GM19463 (cell line): ENCODE measurements around the gene CCDC117.
"Not testable (repeated sequence)": the region's sequence is repeated elsewhere in the genome, so short reads cannot be mapped to it uniquely, and the experiment has no call there.

ENCODE experiments used
- ATAC-seq: cut with Tn5 transposase; IDR thresholded peaks from one replicate; pipeline ENCODE4 v1.9.1; 2021; ENCODE audit warnings: mild to moderate bottlenecking, moderate library complexity; ENCODE audit not compliant: unreplicated experiment

CCDC117 gene

GRCh38 chr22:28772633-28773460, at the start of gene CCDC117:
CCDC117 (plus strand) TSS chr22:28772695; CDS start chr22:28772850, 155 bp downstream.
- peak; percentile 86 for ATAC-seq

GRCh38 chr22:28728002-28728401, 44.5 kb upstream of the CCDC117 start:
- no peak for ATAC-seq

GRCh38 chr22:28728621-28729313, 43.7 kb upstream of the CCDC117 start:
- ATAC-seq = no peak

- no peak for ATAC-seq
Measured at GRCh38 chr22:28730179-28730578, 42.3 kb upstream of the CCDC117 start.

- ATAC-seq = no peak
Measured at GRCh38 chr22:28734393-28734792, 38.1 kb upstream of the CCDC117 start.

- ATAC-seq = no peak
Measured at GRCh38 chr22:28736301-28737155, 36.0 kb upstream of the CCDC117 start.

GRCh38 chr22:28737701-28738100, 34.8 kb upstream of the CCDC117 start:
- no peak for ATAC-seq

- ATAC-seq = not testable (repeated sequence)
Measured at GRCh38 chr22:28738876-28739275, 33.6 kb upstream of the CCDC117 start.

GRCh38 chr22:28741200-28741784, 31.2 kb upstream of the CCDC117 start:
- ATAC-seq = no peak

- ATAC-seq = peak; percentile 92
Measured at GRCh38 chr22:28741785-28742561, 30.5 kb upstream of the CCDC117 start, which contains the start of the genes CHEK2 and HSCB. CHEK2 (minus strand) TSS chr22:28741820; CDS start chr22:28734721, 7,099 bp downstream. HSCB (plus strand) TSS chr22:28742039; CDS start chr22:28742096, 57 bp downstream.

- no peak for ATAC-seq
Measured at GRCh38 chr22:28742562-28742962, 29.9 kb upstream of the CCDC117 start.

GRCh38 chr22:28743852-28744251, 28.6 kb upstream of the CCDC117 start:
- no peak for ATAC-seq

- ATAC-seq = no peak
Measured at GRCh38 chr22:28750471-28750881, 22.0 kb upstream of the CCDC117 start.

- ATAC-seq = not testable (repeated sequence)
Measured at GRCh38 chr22:28754512-28754911, 18.0 kb upstream of the CCDC117 start.

GRCh38 chr22:28759861-28760560, 12.5 kb upstream of the CCDC117 start:
- no peak for ATAC-seq

- ATAC-seq = no peak
Measured at GRCh38 chr22:28761449-28761755, 11.1 kb upstream of the CCDC117 start.

- ATAC-seq = not testable (repeated sequence)
Measured at GRCh38 chr22:28762000-28762399, 10.5 kb upstream of the CCDC117 start.

GRCh38 chr22:28766628-28767027, 5.9 kb upstream of the CCDC117 start:
- no peak for ATAC-seq

GRCh38 chr22:28768701-28769393, 3.6 kb upstream of the CCDC117 start:
- ATAC-seq = no peak
